Colonic mucosa (tissue), 4 donors: ENCODE data around the gene ZNF407. TPM values are rescaled to one million over a fixed set of nuclear protein-coding genes. Genes with fewer than 3 reads are reported as not detected.

Experiments
- DNase-seq: peaks from one replicate; pipeline ENCODE4 v3.0.0-alpha.2; 2020
- H3K27ac ChIP-seq: fragments of 200-600 bp; one replicate; pipeline ENCODE4 v1.8.0; 2021
- H3K27me3 ChIP-seq: fragments of 200-600 bp; one replicate; pipeline ENCODE4 v1.8.0; 2021
- H3K36me3 ChIP-seq: fragments of 200-600 bp; one replicate; pipeline ENCODE4 v1.8.0; 2021
- H3K4me1 ChIP-seq: fragments of 200-600 bp; one replicate; pipeline ENCODE4 v1.8.0; 2021; ENCODE audit warnings: mild to moderate bottlenecking
- H3K4me3 ChIP-seq: fragments of 200-600 bp; one replicate; pipeline ENCODE4 v1.8.0; 2021
- H3K9ac ChIP-seq, 2 donors: one replicate each; pipeline ENCODE4 v1.7.0; 2013; ENCODE audit warnings: control low read depth in 2 of 2, low read depth in 2 of 2, low read length in 2 of 2
- H3K9me3 ChIP-seq: fragments of 200-600 bp; one replicate; pipeline ENCODE4 v1.8.0; 2021
- intact Hi-C: fragments of 100-400 bp; cut with DNase I; formaldehyde crosslinking; loops from one replicate; pipeline ENCODE4 v1.14.1; 2022
- total RNA-seq, 2 donors: library from RNA; stranded (reverse); fragmentation: NEBNext Ultra II Directional in 1 of 2; extraction: Animal tissue kit (Norgen Biotek cat#: 25700) in 1 of 2; gene quantifications; one replicate each; pipeline ENCODE4 v1.2.1, GENCODE V29; 2021
- TF ChIP-seq, protein P1 (sequence below): fragments of 200-600 bp; IDR thresholded peaks from one replicate; pipeline ENCODE4 v1.8.0; 2022; ENCODE audit warnings: antibody characterized with exemption, mild to moderate bottlenecking
- donor health status: healthy.
- donor health status: DM: no; HTN: no; CAD: no.
- donor health status: DM: no; HTN: no; CAD: no.

Gene ZNF407
- total RNA-seq, 2 donors from 2014 or later: 8.1 to 13.1 TPM

DNA sequence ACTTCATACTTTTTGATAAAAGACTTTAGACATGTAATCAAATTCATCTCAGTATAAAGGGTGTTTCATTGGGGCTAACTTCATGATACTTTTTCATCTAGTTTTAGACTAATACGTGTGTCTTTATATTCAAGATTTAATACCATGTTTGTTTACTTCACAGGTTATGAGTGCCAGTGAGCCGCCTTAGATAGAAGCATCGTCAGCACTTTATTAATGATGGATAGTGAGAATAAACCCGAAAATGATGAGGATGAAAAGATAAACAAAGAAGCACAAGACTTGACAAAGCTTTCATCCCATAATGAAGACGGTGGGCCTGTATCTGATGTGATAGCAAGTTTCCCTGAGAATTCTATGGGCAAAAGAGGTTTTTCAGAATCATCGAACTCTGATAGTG is 33.1 kb downstream of the ZNF407 start:
- intact Hi-C loops: no loop called here
- TF ChIP-seq, protein P1, sequence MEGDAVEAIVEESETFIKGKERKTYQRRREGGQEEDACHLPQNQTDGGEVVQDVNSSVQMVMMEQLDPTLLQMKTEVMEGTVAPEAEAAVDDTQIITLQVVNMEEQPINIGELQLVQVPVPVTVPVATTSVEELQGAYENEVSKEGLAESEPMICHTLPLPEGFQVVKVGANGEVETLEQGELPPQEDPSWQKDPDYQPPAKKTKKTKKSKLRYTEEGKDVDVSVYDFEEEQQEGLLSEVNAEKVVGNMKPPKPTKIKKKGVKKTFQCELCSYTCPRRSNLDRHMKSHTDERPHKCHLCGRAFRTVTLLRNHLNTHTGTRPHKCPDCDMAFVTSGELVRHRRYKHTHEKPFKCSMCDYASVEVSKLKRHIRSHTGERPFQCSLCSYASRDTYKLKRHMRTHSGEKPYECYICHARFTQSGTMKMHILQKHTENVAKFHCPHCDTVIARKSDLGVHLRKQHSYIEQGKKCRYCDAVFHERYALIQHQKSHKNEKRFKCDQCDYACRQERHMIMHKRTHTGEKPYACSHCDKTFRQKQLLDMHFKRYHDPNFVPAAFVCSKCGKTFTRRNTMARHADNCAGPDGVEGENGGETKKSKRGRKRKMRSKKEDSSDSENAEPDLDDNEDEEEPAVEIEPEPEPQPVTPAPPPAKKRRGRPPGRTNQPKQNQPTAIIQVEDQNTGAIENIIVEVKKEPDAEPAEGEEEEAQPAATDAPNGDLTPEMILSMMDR: no peak
- Histone ChIP-seq H3K27ac (no peak overlapping the region), H3K36me3 (no peaks in the 10 kb centered on the region), H3K27me3 (no peaks in the 10 kb centered on the region), H3K9ac (no peak overlapping the region), H3K4me3 (no peak overlapping the region), H3K9me3 (no peaks in the 10 kb centered on the region), H3K4me1 (no peaks in the 10 kb centered on the region)
- DNase-seq: no peak

DNA sequence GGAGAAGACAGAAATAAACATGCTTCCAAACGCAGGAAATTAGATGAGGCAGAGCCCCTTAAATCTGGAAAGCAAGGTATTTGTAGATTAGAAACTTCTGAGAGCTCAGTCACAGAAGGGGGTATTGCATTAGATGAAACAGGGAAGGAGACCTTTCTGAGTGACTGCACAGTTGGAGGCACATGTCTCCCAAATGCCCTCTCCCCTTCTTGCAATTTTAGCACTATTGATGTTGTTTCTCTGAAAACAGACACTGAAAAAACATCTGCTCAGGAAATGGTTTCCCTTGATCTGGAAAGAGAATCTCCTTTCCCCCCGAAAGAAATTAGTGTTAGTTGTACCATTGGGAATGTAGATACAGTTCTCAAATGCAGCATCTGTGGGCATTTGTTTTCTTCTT is 33.5 kb downstream of the ZNF407 start:
- Histone ChIP-seq H3K4me3 (no peak overlapping the region), H3K9me3 (no peaks in the 10 kb centered on the region), H3K36me3 (no peaks in the 10 kb centered on the region), H3K27me3 (no peaks in the 10 kb centered on the region), H3K27ac (no peak overlapping the region), H3K4me1 (no peaks in the 10 kb centered on the region), H3K9ac (no peak overlapping the region)
- TF ChIP-seq, protein P1: no peak
- no peak for DNase-seq
- intact Hi-C loops: no loop called here

DNA sequence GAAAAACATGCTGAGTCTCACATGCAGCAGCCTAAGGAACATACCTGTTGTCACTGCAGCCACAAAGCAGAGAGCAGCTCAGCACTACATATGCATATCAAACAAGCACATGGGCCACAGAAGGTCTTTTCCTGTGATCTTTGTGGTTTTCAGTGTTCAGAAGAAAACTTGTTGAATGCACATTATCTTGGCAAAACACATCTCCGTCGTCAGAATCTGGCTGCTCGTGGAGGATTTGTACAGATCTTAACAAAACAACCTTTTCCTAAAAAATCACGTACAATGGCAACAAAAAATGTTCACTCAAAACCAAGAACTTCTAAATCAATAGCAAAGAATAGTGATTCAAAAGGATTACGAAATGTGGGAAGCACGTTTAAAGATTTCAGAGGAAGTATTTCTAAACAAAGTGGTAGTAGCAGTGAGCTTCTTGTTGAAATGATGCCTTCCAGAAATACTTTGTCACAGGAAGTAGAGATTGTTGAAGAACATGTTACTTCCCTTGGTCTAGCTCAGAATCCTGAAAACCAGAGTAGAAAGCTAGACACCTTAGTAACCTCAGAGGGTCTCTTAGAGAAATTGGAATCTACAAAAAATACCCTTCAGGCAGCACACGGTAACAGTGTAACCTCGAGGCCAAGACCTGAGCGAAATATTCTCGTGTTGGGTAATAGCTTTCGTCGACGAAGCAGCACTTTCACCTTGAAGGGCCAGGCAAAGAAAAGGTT is 34.1 kb downstream of the ZNF407 start:
- intact Hi-C loops: no loop called here
- Histone ChIP-seq H3K9me3 (no peaks in the 10 kb centered on the region), H3K36me3 (no peaks in the 10 kb centered on the region), H3K27ac (no peak overlapping the region), H3K4me1 (no peaks in the 10 kb centered on the region), H3K4me3 (no peak overlapping the region), H3K27me3 (no peaks in the 10 kb centered on the region), H3K9ac (no peak overlapping the region)
- TF ChIP-seq, protein P1: no peak
- DNase-seq: no peak

DNA sequence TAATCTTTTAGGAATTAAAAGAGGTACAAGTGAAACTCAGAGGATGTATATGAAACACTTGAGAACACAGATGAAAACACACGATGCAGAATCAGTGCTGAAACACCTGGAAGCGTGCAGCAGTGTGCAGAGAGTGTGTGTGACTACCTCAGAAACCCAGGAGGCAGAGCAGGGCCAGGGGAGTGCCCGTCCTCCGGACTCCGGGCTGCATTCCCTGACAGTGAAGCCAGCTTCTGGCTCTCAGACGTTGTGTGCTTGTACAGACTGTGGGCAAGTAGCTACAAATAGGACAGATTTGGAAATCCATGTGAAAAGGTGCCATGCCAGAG is 34.6 kb downstream of the ZNF407 start:
- no peak overlapping the region for H3K9ac ChIP-seq
- intact Hi-C loops: no loop called here
- H3K4me3 ChIP-seq: no peak overlapping the region
- H3K4me1 ChIP-seq: no peaks in the 10 kb centered on the region
- H3K36me3 ChIP-seq: no peaks in the 10 kb centered on the region
- no peak overlapping the region for H3K27ac ChIP-seq
- no peak for DNase-seq
- no peaks in the 10 kb centered on the region for H3K27me3 ChIP-seq
- TF ChIP-seq, protein P1: no peak
- no peaks in the 10 kb centered on the region for H3K9me3 ChIP-seq

DNA sequence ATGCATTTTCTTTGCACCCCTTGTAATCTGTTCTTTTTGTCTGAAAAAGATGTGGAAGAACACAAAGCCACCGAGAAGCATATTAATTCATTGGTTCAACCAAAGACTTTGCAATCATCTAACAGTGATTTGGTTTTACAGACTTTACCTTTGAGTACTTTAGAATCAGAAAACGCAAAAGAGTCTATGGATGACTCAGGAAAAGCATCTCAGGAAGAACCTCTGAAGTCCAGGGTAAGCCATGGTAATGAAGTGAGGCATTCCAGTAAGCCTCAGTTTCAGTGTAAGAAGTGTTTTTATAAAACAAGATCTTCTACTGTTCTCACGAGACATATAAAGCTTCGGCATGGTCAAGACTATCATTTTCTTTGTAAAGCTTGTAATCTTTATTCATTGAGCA is 35.2 kb downstream of the ZNF407 start:
- TF ChIP-seq, protein P1: no peak
- Histone ChIP-seq H3K4me3 (no peak overlapping the region), H3K36me3 (no peaks in the 10 kb centered on the region), H3K4me1 (no peaks in the 10 kb centered on the region), H3K9ac (no peak overlapping the region), H3K27ac (no peak overlapping the region), H3K27me3 (no peaks in the 10 kb centered on the region), H3K9me3 (no peaks in the 10 kb centered on the region)
- intact Hi-C loops: no loop called here
- DNase-seq: no peak
